GM18907 (cell line): ENCODE measurements around the gene EVC.

Experiments used
- ATAC-seq: cut with Tn5 transposase; IDR thresholded peaks from one replicate; pipeline ENCODE4 v1.9.1; 2021; ENCODE audit warnings: mild to moderate bottlenecking, moderate library complexity; ENCODE audit not compliant: unreplicated experiment

The EVC gene

DNA sequence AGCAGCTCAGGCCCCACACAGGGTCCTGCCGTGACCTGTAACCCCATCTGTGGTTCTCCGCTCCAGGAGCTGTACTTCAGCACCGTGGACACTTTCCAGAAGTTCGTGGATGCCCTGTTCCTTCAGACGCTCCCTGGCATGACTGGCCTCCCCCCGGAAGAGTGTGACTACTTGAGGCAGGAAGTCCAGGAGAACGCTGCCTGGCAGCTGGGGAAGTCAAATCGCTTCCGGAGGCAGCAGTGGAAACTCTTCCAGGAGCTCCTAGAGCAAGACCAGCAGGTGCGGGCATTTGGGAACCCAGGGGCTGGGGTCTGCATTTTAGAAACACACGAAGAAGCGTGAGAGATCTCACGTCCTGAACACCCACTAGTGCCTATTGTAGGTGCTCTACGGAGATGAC is 72.5 kb downstream of the EVC start:
- no peak for ATAC-seq

DNA sequence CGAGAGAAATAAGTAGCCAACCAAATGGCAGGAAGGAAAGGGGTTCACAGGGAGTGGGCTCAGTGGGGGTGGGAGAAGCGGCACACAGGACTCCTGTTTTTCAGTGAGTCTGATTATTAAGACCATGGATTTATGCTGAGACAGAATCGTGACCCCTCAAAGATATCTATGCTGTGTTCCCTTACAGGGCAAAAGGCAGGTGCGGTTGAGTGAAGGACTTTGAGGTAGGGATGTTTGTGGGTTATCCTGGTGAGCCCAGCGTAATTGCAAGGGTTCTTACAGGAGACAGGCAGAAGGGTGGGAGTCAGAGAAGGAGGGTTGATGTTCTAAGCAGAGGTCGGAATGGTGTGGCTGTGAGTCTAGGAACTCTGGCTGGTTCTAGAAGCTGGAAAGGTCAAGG is 73.0 kb downstream of the EVC start:
- ATAC-seq: no peak

- no peak for ATAC-seq
Observed at GRCh38 chr4:5784960-5785611, 74.1 kb downstream of the EVC start.

GRCh38 chr4:5785806-5786680 is 75.0 kb downstream of the EVC start:
- ATAC-seq: no peak

DNA sequence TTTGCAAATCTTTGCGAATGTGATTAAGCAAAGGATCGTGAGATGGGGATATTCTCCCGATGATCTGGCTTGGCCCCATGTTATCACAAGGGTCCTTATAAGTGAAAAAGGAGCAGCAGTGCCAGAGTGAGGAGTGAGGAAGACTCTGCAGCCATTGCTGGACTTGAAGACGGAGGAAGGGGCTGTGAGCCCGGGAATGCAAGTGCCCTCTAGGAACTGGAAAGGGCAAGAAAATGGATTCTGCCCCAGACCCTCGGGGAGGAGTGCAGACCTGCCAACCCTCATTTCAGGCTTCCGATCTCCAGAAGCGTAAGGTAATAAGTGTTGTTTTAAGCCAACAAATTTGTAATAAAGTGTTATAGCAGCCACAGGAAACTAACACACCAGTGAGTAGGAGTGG is 76.3 kb downstream of the EVC start:
- no peak for ATAC-seq

GRCh38 chr4:5788144-5788543 is 77.1 kb downstream of the EVC start:
- ATAC-seq: no peak

GRCh38 chr4:5789141-5789540 is 78.1 kb downstream of the EVC start:
- ATAC-seq: no peak

- no peak for ATAC-seq
Observed at GRCh38 chr4:5790546-5790857, 79.5 kb downstream of the EVC start.

GRCh38 chr4:5791654-5792053 is 80.7 kb downstream of the EVC start:
- no peak for ATAC-seq

DNA sequence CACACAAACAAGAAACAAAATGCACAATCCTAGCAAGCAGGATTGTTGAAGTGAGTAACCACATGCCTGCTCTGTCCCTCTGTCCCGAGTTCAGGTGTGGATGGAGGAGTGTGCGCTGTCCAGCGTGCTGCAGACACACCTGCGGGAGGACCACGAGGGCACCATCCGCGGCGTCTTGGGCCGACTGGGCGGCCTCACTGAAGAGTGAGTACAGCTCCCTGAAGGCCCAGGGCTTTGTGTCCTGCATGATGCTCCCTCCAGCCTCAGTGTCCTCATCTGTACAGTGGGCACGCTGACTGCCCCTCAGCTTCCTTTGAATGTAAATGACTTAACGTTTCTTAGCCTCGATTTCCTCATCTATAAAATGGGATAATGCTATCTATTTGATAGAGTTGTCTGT is 82.5 kb downstream of the EVC start:
- ATAC-seq: no peak

DNA sequence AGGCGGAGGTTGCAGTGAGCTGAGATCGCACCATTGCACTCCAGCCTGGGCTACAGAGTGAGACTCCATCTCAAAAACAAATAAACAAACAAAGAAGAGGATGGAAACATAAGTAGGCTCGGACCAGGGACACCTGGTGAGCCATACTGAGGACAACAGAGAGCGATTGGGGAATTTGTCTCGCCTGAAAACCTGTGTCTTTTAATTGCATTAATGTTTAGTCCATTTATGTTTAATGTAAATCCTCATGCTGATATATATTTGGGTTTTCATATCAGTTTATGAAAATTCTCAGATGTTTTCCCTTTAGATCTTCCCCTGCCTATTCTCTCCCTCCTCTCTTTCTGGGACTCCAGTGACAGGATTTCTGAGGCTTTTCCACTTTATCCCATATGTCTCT is 84.6 kb downstream of the EVC start:
- no peak for ATAC-seq

DNA sequence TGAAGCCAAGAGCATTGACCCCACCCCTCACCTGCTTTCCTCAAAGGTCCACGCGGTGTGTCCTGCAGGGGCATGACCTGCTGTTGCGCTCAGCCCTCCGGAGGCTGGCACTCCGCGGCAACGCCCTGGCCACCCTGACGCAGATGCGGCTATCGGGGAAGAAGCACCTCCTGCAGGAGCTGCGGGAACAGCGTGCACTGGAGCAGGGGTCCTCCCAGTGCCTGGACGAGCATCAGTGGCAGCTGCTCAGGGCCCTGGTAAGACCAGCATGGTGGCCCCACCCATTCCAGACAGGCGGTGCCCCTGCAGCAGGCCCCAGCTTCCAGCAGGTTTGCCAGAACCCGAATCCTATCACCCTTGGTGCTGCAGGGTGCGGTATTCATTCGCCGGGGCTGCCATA is 86.0 kb downstream of the EVC start:
- ATAC-seq: no peak

GRCh38 chr4:5797866-5798265 is 86.9 kb downstream of the EVC start:
- no peak for ATAC-seq

- ATAC-seq: no peak
Observed at GRCh38 chr4:5798462-5798861, 87.5 kb downstream of the EVC start.

GRCh38 chr4:5798946-5799345 is 87.9 kb downstream of the EVC start:
- no peak for ATAC-seq

DNA sequence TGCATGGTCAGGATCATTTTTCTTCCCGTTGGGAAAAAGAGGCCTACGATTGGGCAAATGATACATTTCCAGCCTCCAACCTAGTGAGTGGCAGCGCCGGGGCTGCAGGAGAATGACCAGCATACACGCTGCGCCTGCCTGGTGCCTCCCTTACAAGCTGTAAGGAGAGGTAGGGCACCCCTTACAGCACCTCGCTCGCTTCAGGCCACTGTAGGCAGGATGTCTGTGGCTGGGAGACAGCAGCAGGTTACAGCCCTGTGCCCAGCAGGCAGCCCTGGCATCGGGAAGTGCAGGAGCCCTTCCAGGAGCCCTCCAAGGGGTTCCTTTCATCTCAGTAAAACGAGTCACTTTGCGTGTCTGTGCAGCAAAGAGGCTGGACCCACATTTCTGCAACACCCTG is 88.4 kb downstream of the EVC start:
- no peak for ATAC-seq

- ATAC-seq: no peak
Observed at GRCh38 chr4:5800496-5800895, 89.5 kb downstream of the EVC start.

DNA sequence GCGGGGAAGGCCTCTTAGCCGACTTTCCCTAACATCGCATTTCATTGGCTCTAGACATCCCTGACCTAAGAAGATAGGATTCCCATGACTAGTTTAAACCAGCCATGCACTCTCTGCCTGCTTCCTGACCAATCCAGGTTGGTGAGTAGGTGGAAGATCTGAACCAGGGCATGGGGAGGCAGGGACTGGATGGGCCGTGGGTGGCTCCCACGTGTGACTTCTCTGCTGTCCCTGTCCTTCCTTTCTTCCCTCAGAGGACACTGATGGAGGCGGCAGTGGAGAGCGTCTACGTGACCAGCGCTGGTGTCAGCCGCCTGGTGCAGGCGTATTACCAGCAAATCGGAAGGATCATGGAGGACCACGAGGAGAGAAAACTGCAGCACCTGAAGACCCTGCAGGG is 90.7 kb downstream of the EVC start:
- ATAC-seq: no peak

DNA sequence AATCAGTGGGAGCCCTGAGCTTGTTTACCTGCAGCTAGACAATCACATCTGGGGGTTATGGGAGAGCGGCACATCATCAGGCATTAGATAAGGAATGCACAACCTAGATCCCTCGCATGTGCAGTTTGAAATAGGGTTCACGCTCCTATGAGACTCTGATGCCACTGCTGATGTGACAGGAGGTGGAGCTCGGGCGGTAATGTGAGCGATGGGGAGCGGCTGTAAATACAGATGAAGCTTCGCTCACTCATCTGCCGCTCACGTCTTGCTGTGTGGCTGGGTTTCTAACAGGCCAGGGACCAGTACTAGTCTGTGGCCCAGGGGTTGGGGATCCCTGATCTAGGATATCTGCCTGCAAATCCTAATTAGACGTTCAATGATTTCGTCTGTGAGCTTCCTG is 91.6 kb downstream of the EVC start:
- no peak for ATAC-seq

DNA sequence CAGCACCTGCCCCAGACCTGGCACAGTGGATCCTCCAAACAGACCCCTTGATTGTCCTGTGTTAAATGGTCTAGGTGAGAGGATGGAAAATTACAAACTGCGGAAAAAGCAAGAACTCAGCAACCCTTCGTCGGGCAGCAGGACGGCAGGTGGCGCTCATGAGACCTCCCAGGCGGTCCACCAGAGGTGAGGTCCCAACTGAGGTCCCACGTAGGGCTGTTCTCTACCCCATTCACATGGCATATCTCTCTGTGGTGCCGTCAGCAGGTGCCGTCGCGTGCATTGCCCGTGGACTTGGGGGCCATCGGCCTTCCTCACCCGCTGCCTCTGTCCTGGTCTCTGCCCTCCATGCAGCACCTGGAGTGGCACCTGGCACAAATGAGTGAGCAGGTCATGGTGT is 93.7 kb downstream of the EVC start:
- no peak for ATAC-seq

DNA sequence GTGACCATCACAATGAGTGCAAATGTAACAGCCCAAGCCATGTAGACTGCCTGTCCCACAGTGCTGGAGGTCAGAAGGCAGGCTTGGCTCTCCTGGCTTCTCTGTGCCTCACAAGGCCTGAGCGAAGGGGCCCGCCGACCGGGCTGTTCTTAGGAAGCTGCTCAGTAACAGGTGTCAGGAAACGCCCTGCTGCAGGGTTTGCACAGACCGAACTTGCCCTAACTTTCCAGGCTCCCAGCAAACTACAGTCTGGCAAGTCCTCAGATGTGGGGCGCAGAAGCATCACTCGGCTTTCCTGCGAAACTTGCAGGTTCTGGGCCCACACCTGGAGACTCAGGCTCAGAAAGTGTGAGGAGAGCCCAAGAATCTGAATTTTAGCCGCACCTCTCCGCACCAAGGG is 94.3 kb downstream of the EVC start:
- ATAC-seq: no peak

DNA sequence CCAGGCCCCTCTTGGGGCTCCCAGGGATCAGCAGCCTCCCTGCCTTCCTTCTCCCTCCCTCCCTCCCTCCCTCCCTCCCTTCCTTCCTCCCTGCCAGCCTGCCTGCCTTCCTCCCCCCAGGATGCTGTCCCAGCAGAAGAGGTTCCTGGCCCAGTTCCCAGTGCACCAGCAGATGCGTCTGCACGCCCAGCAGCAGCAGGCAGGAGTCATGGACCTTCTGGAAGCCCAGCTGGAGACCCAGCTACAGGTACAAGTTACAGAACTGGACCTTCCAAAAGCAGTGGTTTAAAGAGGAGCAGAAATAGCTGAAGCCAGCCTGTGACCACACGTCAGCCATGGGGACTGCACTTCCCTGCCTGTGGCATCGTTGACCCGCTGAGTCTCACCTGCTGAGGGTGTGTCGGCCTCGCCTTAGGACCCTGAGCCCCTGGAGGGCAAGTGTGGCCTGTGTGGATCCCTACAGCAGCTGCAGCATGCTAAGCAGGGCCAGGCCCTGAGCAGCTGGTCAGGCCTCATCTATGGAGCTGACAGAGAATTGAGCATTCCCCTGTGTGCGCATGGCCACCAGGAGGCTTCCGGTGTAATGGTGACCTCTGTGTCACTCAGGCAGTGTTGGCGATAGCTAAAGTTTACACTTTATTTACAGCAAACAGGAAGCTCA is 97.2 kb downstream of the EVC start:
- no peak for ATAC-seq
